CD4-positive, CD25-positive, alpha-beta regulatory T cell (primary cell): ENCODE data around the gene CCDC39. TPM values are rescaled to one million over a fixed set of nuclear protein-coding genes. Genes with fewer than 3 reads are reported as not detected.

Experiments
- ATAC-seq, 2 donors: fragments of 150-1000 bp; cut with Tn5 transposase; one replicate each; pipeline ENCODE4 v1.10.0; 2021; ENCODE audit warnings: low read depth in 2 of 2, moderate number of reproducible peaks in 2 of 2, moderate library complexity in 1 of 2
- DNase-seq, 3 donors: peaks; one replicate each; pipeline versions ENCODE4 v3.0.0 to v3.0.0-alpha.2; 2012 to 2022; ENCODE audit warnings: mixed read lengths in 1 of 3
- H3K27ac ChIP-seq: one replicate; pipeline ENCODE4 v1.7.0; 2013; ENCODE audit warnings: mild to moderate bottlenecking, low read length; ENCODE audit not compliant: insufficient read depth, poor library complexity, severe bottlenecking
- H3K27me3 ChIP-seq: one replicate; pipeline ENCODE4 v1.7.0; 2013; ENCODE audit warnings: low read length; ENCODE audit not compliant: control insufficient read depth, insufficient read depth
- H3K36me3 ChIP-seq: one replicate; pipeline ENCODE4 v1.7.0; 2013; ENCODE audit warnings: mild to moderate bottlenecking, low read length, moderate library complexity; ENCODE audit not compliant: control insufficient read depth, insufficient read depth
- H3K4me1 ChIP-seq: 2 replicates; pipeline ENCODE4 v1.7.0; 2013; ENCODE audit warnings: mild to moderate bottlenecking, low read length; ENCODE audit not compliant: insufficient read depth, control insufficient read depth, poor library complexity, severe bottlenecking
- H3K4me3 ChIP-seq: one replicate; pipeline ENCODE4 v1.7.0; 2013; ENCODE audit warnings: low read depth, mild to moderate bottlenecking, low read length, moderate library complexity
- H3K9me3 ChIP-seq, 2 experiments: 1 replicate in 1 of 2; 2 replicates in 1 of 2; pipeline ENCODE4 v1.7.0; 2013; ENCODE audit warnings: low read length in 2 of 2, mild to moderate bottlenecking in 1 of 2, moderate library complexity in 1 of 2; ENCODE audit not compliant: control insufficient read depth in 2 of 2
- H3K27ac Mint-ChIP-seq, 3 donors: one replicate each; pipeline ENCODE4 v1.8.0; 2020 to 2022; ENCODE audit warnings: mild to moderate bottlenecking in 3 of 3, mixed read lengths in 3 of 3, moderate library complexity in 2 of 3
- H3K27me3 Mint-ChIP-seq: one replicate; pipeline ENCODE4 v1.8.0; 2022; ENCODE audit warnings: mild to moderate bottlenecking, mixed read lengths
- H3K36me3 Mint-ChIP-seq: one replicate; pipeline ENCODE4 v1.8.0; 2020; ENCODE audit warnings: mixed read lengths
- H3K4me1 Mint-ChIP-seq, 4 donors: one replicate each; pipeline ENCODE4 v1.8.0; 2020 to 2022; ENCODE audit warnings: mixed read lengths in 4 of 4, mild to moderate bottlenecking in 1 of 4
- H3K4me3 Mint-ChIP-seq, 4 donors: one replicate each; pipeline ENCODE4 v1.8.0; 2020 to 2022; ENCODE audit warnings: mild to moderate bottlenecking in 4 of 4, mixed read lengths in 4 of 4, moderate library complexity in 3 of 4
- H3K9me3 Mint-ChIP-seq, 7 donors: one replicate each; pipeline ENCODE4 v1.8.0; 2020 to 2022; ENCODE audit warnings: mixed read lengths in 7 of 7, mild to moderate bottlenecking in 3 of 7, moderate library complexity in 2 of 7
- polyA plus RNA-seq, 4 donors: library from polyadenylated mRNA; unstranded; fragments of 300-500 nt; fragmentation: Illumina TruSeq; gene quantifications; one replicate each; pipeline ENCODE4 v1.2.3, GENCODE V29; 2021
- total RNA-seq: library from RNA; stranded (reverse); gene quantifications from one replicate; pipeline ENCODE4 v1.2.3, GENCODE V29; 2022

Gene CCDC39
- total and polyA plus RNA-seq, 5 donors from 2014 or later, result not detected

DNA sequence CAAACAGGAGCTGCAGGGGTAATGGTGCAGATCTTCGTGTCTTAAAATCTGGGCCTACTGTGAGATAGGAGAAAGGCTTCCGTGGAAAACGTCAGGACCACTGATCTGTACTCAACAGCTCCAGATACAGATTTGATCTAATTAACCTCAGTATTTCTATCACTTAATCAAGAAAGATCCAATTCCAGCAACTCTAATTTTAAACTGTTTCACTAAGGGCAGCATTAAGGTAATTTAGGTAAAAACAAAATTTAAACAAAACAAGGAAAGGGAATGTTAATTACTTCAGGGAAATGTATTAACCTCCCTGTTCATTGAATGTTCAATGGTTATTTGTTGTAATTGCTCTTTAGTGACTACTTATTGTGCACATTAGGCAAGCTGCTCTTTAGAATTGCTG is 103.7 kb downstream of the CCDC39 start:
- Histone ChIP-seq H3K4me1 (no peaks in the 10 kb centered on the region), H3K27ac (no peak overlapping the region), H3K27me3 (peaks cover 5% of the 10 kb centered on the region), H3K4me3 (no peak overlapping the region), H3K36me3 (no peaks in the 10 kb centered on the region), H3K9me3 (no peaks in the 10 kb centered on the region)
- no peak overlapping the region for H3K4me3 Mint-ChIP-seq
- no peak for DNase-seq
- no peak overlapping the region for H3K27ac Mint-ChIP-seq
- peaks cover 15% of the 10 kb centered on the region for H3K27me3 Mint-ChIP-seq
- H3K4me1 Mint-ChIP-seq, result no peaks in the 10 kb centered on the region
- ATAC-seq, result no peak
- no peaks in the 10 kb centered on the region for H3K36me3 Mint-ChIP-seq
- H3K9me3 Mint-ChIP-seq, result no peaks in the 10 kb centered on the region

- Histone ChIP-seq H3K9me3 (no peaks in the 10 kb centered on the region), H3K27ac (no peak overlapping the region), H3K27me3 (peaks cover 2% of the 10 kb centered on the region), H3K4me1 (no peaks in the 10 kb centered on the region), H3K4me3 (no peak overlapping the region), H3K36me3 (no peaks in the 10 kb centered on the region)
- no peak overlapping the region for H3K4me3 Mint-ChIP-seq
- no peaks in the 10 kb centered on the region for H3K4me1 Mint-ChIP-seq
- peaks cover 19% of the 10 kb centered on the region for H3K27me3 Mint-ChIP-seq
- peaks cover 0 to 2% (median 0%) of the 10 kb centered on the region in 7 donors for H3K9me3 Mint-ChIP-seq
- ATAC-seq, result no peak
- no peak overlapping the region for H3K27ac Mint-ChIP-seq
- H3K36me3 Mint-ChIP-seq, result no peaks in the 10 kb centered on the region
- no peak for DNase-seq
These were observed 107.3 kb downstream of the CCDC39 start for GRCh38 chr3:180571831-180572598.

DNA sequence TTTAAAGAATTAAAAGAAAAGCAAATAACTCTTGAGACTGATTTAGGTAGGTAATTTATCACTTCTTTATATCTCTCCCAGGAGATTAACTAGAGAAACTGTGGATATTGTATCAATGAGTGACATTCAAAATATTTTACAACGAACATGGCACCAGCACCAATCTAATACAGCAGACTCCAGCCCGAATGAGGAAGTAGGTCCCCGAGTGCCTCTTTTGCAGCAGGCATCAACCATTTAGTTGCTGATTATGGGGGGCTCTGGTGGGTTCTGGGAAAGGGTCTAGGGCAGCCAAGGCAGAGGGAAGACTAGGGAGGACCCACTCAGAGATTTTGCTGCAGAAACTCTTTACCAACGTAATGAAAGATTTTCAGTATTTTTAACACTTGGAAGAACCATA is 109.1 kb downstream of the CCDC39 start:
- H3K36me3 Mint-ChIP-seq, result no peaks in the 10 kb centered on the region
- Histone ChIP-seq H3K27ac (no peak overlapping the region), H3K9me3 (no peaks in the 10 kb centered on the region), H3K4me3 (no peak overlapping the region), H3K27me3 (peaks cover 2% of the 10 kb centered on the region), H3K36me3 (no peaks in the 10 kb centered on the region), H3K4me1 (no peaks in the 10 kb centered on the region)
- H3K9me3 Mint-ChIP-seq, result peaks cover 0 to 2% (median 0%) of the 10 kb centered on the region in 7 donors
- no peaks in the 10 kb centered on the region for H3K4me1 Mint-ChIP-seq
- peaks cover 9% of the 10 kb centered on the region for H3K27me3 Mint-ChIP-seq
- no peak overlapping the region for H3K27ac Mint-ChIP-seq
- no peak overlapping the region for H3K4me3 Mint-ChIP-seq
- DNase-seq (no peak), ATAC-seq (no peak)

GRCh38 chr3:180564676-180565075 is 114.6 kb downstream of the CCDC39 start:
- Mint-ChIP-seq H3K36me3 (no peaks in the 10 kb centered on the region), H3K4me1 (no peaks in the 10 kb centered on the region), H3K4me3 (no peak overlapping the region), H3K27me3 (no peaks in the 10 kb centered on the region), H3K27ac (no peak overlapping the region), H3K9me3 (peaks cover 0 to 9% (median 0%) of the 10 kb centered on the region in 7 donors)
- Histone ChIP-seq H3K4me3 (no peak overlapping the region), H3K27ac (no peak overlapping the region), H3K27me3 (peaks cover 2% of the 10 kb centered on the region), H3K4me1 (no peaks in the 10 kb centered on the region), H3K9me3 (no peaks in the 10 kb centered on the region), H3K36me3 (no peaks in the 10 kb centered on the region)
- DNase-seq, result no peak
- no peak for ATAC-seq

Other genes with a start within 250 kb of the CCDC39 start
- gene TTC14, start 77.3 kb downstream of the CCDC39 start, total RNA-seq, result 80.3 TPM
- 10 to 100 TPM; 14.0 to 27.5 (median 24.3) TPM for gene TTC14, start 77.3 kb downstream of the CCDC39 start, polyA plus RNA-seq
- 146 TPM for gene FXR1, start 233.2 kb upstream of the CCDC39 start, total RNA-seq
- gene FXR1, start 233.2 kb upstream of the CCDC39 start, polyA plus RNA-seq, result 10 to 100 TPM; 45.9 to 48.3 (median 47.2) TPM